ENCODE measurements around the gene GRK3. TPM values are rescaled to one million over a fixed set of nuclear protein-coding genes. Genes with fewer than 3 reads are reported as not detected.
"Not testable (repeated sequence)": the region's sequence is repeated elsewhere in the genome, so short reads cannot be mapped to it uniquely, and the experiment has no call there.

GRK3 gene
- total RNA-seq, 1 donor from 2014 or later, result 12.4 TPM

- H3K4me1 Mint-ChIP-seq (ENCODE audit: low read depth, unreplicated experiment), result no peaks in the 10 kb centered on the region
- TF ChIP-seq, protein P1, sequence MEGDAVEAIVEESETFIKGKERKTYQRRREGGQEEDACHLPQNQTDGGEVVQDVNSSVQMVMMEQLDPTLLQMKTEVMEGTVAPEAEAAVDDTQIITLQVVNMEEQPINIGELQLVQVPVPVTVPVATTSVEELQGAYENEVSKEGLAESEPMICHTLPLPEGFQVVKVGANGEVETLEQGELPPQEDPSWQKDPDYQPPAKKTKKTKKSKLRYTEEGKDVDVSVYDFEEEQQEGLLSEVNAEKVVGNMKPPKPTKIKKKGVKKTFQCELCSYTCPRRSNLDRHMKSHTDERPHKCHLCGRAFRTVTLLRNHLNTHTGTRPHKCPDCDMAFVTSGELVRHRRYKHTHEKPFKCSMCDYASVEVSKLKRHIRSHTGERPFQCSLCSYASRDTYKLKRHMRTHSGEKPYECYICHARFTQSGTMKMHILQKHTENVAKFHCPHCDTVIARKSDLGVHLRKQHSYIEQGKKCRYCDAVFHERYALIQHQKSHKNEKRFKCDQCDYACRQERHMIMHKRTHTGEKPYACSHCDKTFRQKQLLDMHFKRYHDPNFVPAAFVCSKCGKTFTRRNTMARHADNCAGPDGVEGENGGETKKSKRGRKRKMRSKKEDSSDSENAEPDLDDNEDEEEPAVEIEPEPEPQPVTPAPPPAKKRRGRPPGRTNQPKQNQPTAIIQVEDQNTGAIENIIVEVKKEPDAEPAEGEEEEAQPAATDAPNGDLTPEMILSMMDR (IDR thresholded peaks at IDR 0.05; ENCODE audit: partially characterized antibody, unreplicated experiment), result no peak
- no peak overlapping the region for H3K27ac Mint-ChIP-seq (ENCODE audit: unreplicated experiment)
- DNase-seq, result no peak
- H3K27me3 Mint-ChIP-seq (ENCODE audit: unreplicated experiment), result no peaks in the 10 kb centered on the region
- H3K4me3 Mint-ChIP-seq (ENCODE audit: unreplicated experiment), result no peak overlapping the region
- no peaks in the 10 kb centered on the region for H3K36me3 Mint-ChIP-seq (ENCODE audit: unreplicated experiment)
- H3K9me3 Mint-ChIP-seq (ENCODE audit: unreplicated experiment), result no peaks in the 10 kb centered on the region
These were observed 17.7 kb upstream of the GRK3 start for GRCh38 chr22:25546751-25547150.

- TF ChIP-seq, protein P1 (IDR thresholded peaks at IDR 0.05; ENCODE audit: partially characterized antibody, unreplicated experiment), result no peak
- no peaks in the 10 kb centered on the region for H3K4me1 Mint-ChIP-seq (ENCODE audit: low read depth, unreplicated experiment)
- H3K36me3 Mint-ChIP-seq (ENCODE audit: unreplicated experiment), result no peaks in the 10 kb centered on the region
- H3K9me3 Mint-ChIP-seq (ENCODE audit: unreplicated experiment), result no peaks in the 10 kb centered on the region
- no peak overlapping the region for H3K27ac Mint-ChIP-seq (ENCODE audit: unreplicated experiment)
- no peak overlapping the region for H3K4me3 Mint-ChIP-seq (ENCODE audit: unreplicated experiment)
- DNase-seq, result no peak
- no peaks in the 10 kb centered on the region for H3K27me3 Mint-ChIP-seq (ENCODE audit: unreplicated experiment)
These were observed 15.5 kb upstream of the GRK3 start for GRCh38 chr22:25548866-25549464.

GRCh38 chr22:25551396-25551795 is 13.1 kb upstream of the GRK3 start:
- Mint-ChIP-seq H3K9me3 (ENCODE audit: unreplicated experiment) (no peaks in the 10 kb centered on the region), H3K4me3 (ENCODE audit: unreplicated experiment) (no peak overlapping the region), H3K27ac (ENCODE audit: unreplicated experiment) (no peak overlapping the region), H3K4me1 (ENCODE audit: low read depth, unreplicated experiment) (no peaks in the 10 kb centered on the region), H3K36me3 (ENCODE audit: unreplicated experiment) (no peaks in the 10 kb centered on the region), H3K27me3 (ENCODE audit: unreplicated experiment) (peaks cover 3% of the 10 kb centered on the region)
- TF ChIP-seq, protein P1 (IDR thresholded peaks at IDR 0.05; ENCODE audit: partially characterized antibody, unreplicated experiment), result no peak
- no peak for DNase-seq

- not testable (repeated sequence) for H3K9me3 Mint-ChIP-seq (ENCODE audit: unreplicated experiment); DNase-seq; H3K27ac Mint-ChIP-seq (ENCODE audit: unreplicated experiment); H3K36me3 Mint-ChIP-seq (ENCODE audit: unreplicated experiment); H3K4me3 Mint-ChIP-seq (ENCODE audit: unreplicated experiment); H3K27me3 Mint-ChIP-seq (ENCODE audit: unreplicated experiment); H3K4me1 Mint-ChIP-seq (ENCODE audit: low read depth, unreplicated experiment)
These were observed 12.1 kb upstream of the GRK3 start for GRCh38 chr22:25552405-25552804.

GRCh38 chr22:25553131-25553530 is 11.3 kb upstream of the GRK3 start:
- Mint-ChIP-seq H3K36me3 (ENCODE audit: unreplicated experiment) (no peaks in the 10 kb centered on the region), H3K4me3 (ENCODE audit: unreplicated experiment) (no peak overlapping the region), H3K27me3 (ENCODE audit: unreplicated experiment) (peaks cover 7% of the 10 kb centered on the region), H3K4me1 (ENCODE audit: low read depth, unreplicated experiment) (no peaks in the 10 kb centered on the region), H3K9me3 (ENCODE audit: unreplicated experiment) (no peaks in the 10 kb centered on the region), H3K27ac (ENCODE audit: unreplicated experiment) (no peak overlapping the region)
- DNase-seq, result no peak
- TF ChIP-seq, protein P1 (IDR thresholded peaks at IDR 0.05; ENCODE audit: partially characterized antibody, unreplicated experiment), result no peak
